Ishikawa (cell line): Measurements from ENCODE around the gene AGK.

ENCODE experiments used
- CEBPB ChIP-seq: IDR thresholded peaks from 2 replicates; pipeline ENCODE4 v1.6.1; 2012
- CREB1 ChIP-seq: IDR thresholded peaks from 2 replicates; pipeline ENCODE4 v1.6.1; 2012; ENCODE audit warnings: low read depth
- TCF12 ChIP-seq: IDR thresholded peaks from 2 replicates; pipeline ENCODE4 v1.6.1; 2012; ENCODE audit warnings: low read depth
- YY1 ChIP-seq: IDR thresholded peaks from 2 replicates; pipeline ENCODE4 v1.6.1; 2012; ENCODE audit warnings: low read depth
- TF ChIP-seq, protein P1 (sequence below): IDR thresholded peaks from 2 replicates; pipeline ENCODE4 v1.6.1; 2012
- TF ChIP-seq, protein P2 (sequence below): IDR thresholded peaks from 2 replicates; pipeline ENCODE4 v1.6.1; 2012
- TF ChIP-seq, protein P3 (sequence below): IDR thresholded peaks from 2 replicates; pipeline ENCODE4 v1.6.1; 2012; ENCODE audit warnings: low read depth, mild to moderate bottlenecking

DNA sequence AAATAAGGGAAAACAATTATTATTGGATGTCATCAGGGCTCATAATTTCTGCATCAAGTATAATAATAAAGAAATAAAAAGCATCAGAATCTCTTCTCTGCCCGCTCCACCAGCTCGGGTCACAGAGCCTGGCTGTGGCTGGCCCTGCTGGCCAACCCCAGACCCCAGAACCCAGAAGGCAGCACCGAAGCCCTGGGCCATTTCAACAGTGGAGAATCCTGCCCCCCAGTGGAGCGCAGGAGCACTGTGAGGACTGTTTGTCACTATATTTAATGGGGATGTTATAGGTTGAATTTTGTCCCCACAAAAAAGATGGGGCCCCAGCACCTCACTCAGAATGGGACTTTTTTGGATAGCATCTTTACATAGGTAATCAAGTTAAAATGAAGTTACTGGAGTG, 123.5 kb downstream of the AGK start:
- TF ChIP-seq, protein P1, sequence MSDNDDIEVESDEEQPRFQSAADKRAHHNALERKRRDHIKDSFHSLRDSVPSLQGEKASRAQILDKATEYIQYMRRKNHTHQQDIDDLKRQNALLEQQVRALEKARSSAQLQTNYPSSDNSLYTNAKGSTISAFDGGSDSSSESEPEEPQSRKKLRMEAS: no peak
- TF ChIP-seq YY1 (no peak), CREB1 (no peak), CEBPB (no peak), TCF12 (no peak)
- TF ChIP-seq, protein P2, sequence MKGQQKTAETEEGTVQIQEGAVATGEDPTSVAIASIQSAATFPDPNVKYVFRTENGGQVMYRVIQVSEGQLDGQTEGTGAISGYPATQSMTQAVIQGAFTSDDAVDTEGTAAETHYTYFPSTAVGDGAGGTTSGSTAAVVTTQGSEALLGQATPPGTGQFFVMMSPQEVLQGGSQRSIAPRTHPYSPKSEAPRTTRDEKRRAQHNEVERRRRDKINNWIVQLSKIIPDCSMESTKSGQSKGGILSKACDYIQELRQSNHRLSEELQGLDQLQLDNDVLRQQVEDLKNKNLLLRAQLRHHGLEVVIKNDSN: no peak
- TF ChIP-seq, protein P3, sequence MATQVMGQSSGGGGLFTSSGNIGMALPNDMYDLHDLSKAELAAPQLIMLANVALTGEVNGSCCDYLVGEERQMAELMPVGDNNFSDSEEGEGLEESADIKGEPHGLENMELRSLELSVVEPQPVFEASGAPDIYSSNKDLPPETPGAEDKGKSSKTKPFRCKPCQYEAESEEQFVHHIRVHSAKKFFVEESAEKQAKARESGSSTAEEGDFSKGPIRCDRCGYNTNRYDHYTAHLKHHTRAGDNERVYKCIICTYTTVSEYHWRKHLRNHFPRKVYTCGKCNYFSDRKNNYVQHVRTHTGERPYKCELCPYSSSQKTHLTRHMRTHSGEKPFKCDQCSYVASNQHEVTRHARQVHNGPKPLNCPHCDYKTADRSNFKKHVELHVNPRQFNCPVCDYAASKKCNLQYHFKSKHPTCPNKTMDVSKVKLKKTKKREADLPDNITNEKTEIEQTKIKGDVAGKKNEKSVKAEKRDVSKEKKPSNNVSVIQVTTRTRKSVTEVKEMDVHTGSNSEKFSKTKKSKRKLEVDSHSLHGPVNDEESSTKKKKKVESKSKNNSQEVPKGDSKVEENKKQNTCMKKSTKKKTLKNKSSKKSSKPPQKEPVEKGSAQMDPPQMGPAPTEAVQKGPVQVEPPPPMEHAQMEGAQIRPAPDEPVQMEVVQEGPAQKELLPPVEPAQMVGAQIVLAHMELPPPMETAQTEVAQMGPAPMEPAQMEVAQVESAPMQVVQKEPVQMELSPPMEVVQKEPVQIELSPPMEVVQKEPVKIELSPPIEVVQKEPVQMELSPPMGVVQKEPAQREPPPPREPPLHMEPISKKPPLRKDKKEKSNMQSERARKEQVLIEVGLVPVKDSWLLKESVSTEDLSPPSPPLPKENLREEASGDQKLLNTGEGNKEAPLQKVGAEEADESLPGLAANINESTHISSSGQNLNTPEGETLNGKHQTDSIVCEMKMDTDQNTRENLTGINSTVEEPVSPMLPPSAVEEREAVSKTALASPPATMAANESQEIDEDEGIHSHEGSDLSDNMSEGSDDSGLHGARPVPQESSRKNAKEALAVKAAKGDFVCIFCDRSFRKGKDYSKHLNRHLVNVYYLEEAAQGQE: no peak
